GM19467 (cell line): Measurements from ENCODE around the gene CPVL.

Experiments
- ATAC-seq: cut with Tn5 transposase; IDR thresholded peaks from one replicate; pipeline ENCODE4 v1.9.1; 2021; ENCODE audit warnings: mild to moderate bottlenecking, moderate library complexity; ENCODE audit not compliant: unreplicated experiment

The CPVL gene

GRCh38 chr7:28953633-28954032 lies 192.7 kb downstream of the CPVL start:
- ATAC-seq = no peak
